Measurements from ENCODE around the gene RALGDS.

DNA sequence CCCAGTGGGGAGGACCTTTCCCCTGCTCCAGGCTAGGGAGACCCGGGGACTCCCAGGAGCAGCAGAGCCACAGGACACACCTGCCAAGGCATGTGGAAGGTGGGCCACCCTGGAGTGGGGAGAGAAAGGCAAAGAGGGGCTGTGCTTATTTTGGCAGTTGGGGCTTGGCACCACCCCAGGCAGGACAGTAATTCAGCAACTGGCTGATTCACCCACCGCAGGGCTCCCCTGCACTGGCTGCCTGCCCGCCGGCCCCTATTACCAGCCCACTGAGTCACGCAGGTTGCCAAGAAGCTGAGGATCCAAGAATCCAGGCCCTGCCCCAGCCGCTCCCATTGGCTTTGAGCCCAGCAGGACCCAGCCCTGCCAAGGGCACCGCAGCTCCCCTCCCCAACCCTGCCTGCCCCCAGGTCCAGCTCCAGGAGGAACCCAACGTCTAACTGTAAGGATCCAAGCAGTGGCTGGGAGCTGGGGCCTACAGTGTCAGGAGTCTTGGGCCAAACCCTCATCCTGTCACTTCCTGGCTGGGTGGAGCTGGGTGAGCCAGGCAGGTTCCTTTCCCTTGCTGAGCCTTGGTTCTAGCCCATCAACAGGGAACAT is 14.2 kb upstream of the RALGDS start:
- TF ChIP-seq, protein P1, sequence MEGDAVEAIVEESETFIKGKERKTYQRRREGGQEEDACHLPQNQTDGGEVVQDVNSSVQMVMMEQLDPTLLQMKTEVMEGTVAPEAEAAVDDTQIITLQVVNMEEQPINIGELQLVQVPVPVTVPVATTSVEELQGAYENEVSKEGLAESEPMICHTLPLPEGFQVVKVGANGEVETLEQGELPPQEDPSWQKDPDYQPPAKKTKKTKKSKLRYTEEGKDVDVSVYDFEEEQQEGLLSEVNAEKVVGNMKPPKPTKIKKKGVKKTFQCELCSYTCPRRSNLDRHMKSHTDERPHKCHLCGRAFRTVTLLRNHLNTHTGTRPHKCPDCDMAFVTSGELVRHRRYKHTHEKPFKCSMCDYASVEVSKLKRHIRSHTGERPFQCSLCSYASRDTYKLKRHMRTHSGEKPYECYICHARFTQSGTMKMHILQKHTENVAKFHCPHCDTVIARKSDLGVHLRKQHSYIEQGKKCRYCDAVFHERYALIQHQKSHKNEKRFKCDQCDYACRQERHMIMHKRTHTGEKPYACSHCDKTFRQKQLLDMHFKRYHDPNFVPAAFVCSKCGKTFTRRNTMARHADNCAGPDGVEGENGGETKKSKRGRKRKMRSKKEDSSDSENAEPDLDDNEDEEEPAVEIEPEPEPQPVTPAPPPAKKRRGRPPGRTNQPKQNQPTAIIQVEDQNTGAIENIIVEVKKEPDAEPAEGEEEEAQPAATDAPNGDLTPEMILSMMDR (IDR thresholded peaks at IDR 0.05), result no peak
- TF ChIP-seq POLR2A (IDR thresholded peaks at IDR 0.05) (no peak), EP300 (IDR thresholded peaks at IDR 0.05) (no peak)
